Left cardiac atrium (tissue), 4 donors: Measurements from ENCODE around the gene AP5B1. TPM values are rescaled to one million over a fixed set of nuclear protein-coding genes. Genes with fewer than 3 reads are reported as not detected.
"Not testable (repeated sequence)": the region's sequence is repeated elsewhere in the genome, so short reads cannot be mapped to it uniquely, and the experiment has no call there.

Experiments
- ATAC-seq, 2 donors: fragments of 200-7000 bp; cut with Tn5 transposase; one replicate each; pipeline ENCODE4 v1.9.1; 2020; ENCODE audit warnings: mild to moderate bottlenecking in 2 of 2, moderate library complexity in 2 of 2
- DNase-seq: peaks from one replicate; pipeline ENCODE4 v3.0.0-alpha.2; 2020
- intact Hi-C, 2 donors: fragments of 100-400 bp; cut with DNase I; formaldehyde crosslinking; loops; one replicate each; pipeline versions ENCODE4 v1.14.1 to v1.15.1; 2022 to 2023
- total RNA-seq, 2 donors: library from RNA; stranded (reverse); fragmentation: NEBNext Ultra II Directional; extraction: Animal tissue kit (Norgen Biotek cat#: 25700); gene quantifications; one replicate each; pipeline ENCODE4 v1.2.1, GENCODE V29; 2021
- donor health status: DM: no; HTN: yes; CAD: no.
- donor health status: DM: no; HTN: yes; CAD: no; lungs with severe emphysema.
- donor health status: DM: yes; HTN: yes; CAD: no.
- donor health status: Dilated cardiomyopathy.

The AP5B1 gene
- total RNA-seq, 2 donors from 2014 or later, result 9.2 to 15.0 TPM

GRCh38 chr11:65741185-65741584 lies 39.6 kb downstream of the AP5B1 start:
- DNase-seq (no peak), ATAC-seq (no peak)
- intact Hi-C loops, result no loop called here

GRCh38 chr11:65739022-65739421 lies 41.8 kb downstream of the AP5B1 start:
- DNase-seq (no peak), ATAC-seq (no peak)
- intact Hi-C loops, result no loop called here

- intact Hi-C loops, result no loop called here
- DNase-seq (no peak), ATAC-seq (no peak)
Observed at GRCh38 chr11:65736810-65737209, 44.0 kb downstream of the AP5B1 start.

GRCh38 chr11:65735111-65735510 lies 45.7 kb downstream of the AP5B1 start:
- DNase-seq, ATAC-seq, intact Hi-C loops: not testable (repeated sequence)

- intact Hi-C loops, result no loop called here
- ATAC-seq (no peak), DNase-seq (no peak)
Observed at GRCh38 chr11:65730461-65730860, 50.3 kb downstream of the AP5B1 start.

- ATAC-seq (no peak), DNase-seq (no peak)
- intact Hi-C loops, result no loop called here
Observed at GRCh38 chr11:65727865-65728264, 52.9 kb downstream of the AP5B1 start.

GRCh38 chr11:65726660-65727059 lies 54.1 kb downstream of the AP5B1 start:
- intact Hi-C loops, result no loop called here
- ATAC-seq (no peak), DNase-seq (no peak)

Other genes with a start within 250 kb of the AP5B1 start
- 10 to 100 TPM; 85.6 to 96.2 TPM for gene LTBP3, start 222.6 kb downstream of the AP5B1 start, total RNA-seq
- gene ZNRD2, start 210.5 kb downstream of the AP5B1 start, total RNA-seq, result 10 to 100 TPM; 24.6 to 35.0 TPM
- gene FAM89B, start 208.4 kb downstream of the AP5B1 start, total RNA-seq, result 10 to 100 TPM; 33.5 to 34.5 TPM
- 10 to 100 TPM; 53.4 to 61.0 TPM for gene EHBP1L1, start 204.9 kb downstream of the AP5B1 start, total RNA-seq
- under 1 TPM; 0.31 to 0.53 TPM for gene KCNK7, start 185.2 kb downstream of the AP5B1 start, total RNA-seq
- gene MAP3K11, start 166.8 kb downstream of the AP5B1 start, total RNA-seq, result 10 to 100 TPM; 42.8 to 44.7 TPM
- gene PCNX3, start 165.2 kb downstream of the AP5B1 start, total RNA-seq, result 10 to 100 TPM; 15.1 to 16.7 TPM
- gene SIPA1, start 142.9 kb downstream of the AP5B1 start, total RNA-seq, result 10 to 100 TPM; 31.7 to 33.0 TPM
- gene RELA, start 118.1 kb downstream of the AP5B1 start, total RNA-seq, result 10 to 100 TPM; 36.1 to 56.2 TPM
- gene KAT5, start 68.7 kb downstream of the AP5B1 start, total RNA-seq, result 10 to 100 TPM; 46.6 to 47.3 TPM
- gene RNASEH2C, start 60.2 kb downstream of the AP5B1 start, total RNA-seq, result 10 to 100 TPM; 61.1 to 64.7 TPM
- not detected for gene OVOL1, start 6.1 kb upstream of the AP5B1 start, total RNA-seq
- gene SNX32, start 53.0 kb upstream of the AP5B1 start, total RNA-seq, result not detected
- 100 to 1,000 TPM; 439 to 554 TPM for gene CFL1, start 77.2 kb upstream of the AP5B1 start, total RNA-seq
- 10 to 100 TPM; 36.1 to 37.6 TPM for gene MUS81, start 79.5 kb upstream of the AP5B1 start, total RNA-seq
- gene EFEMP2, start 91.8 kb upstream of the AP5B1 start, total RNA-seq, result 100 to 1,000 TPM in 1 of 2 donors, 10 to 100 TPM in 1; 98.0 to 103 TPM
- gene CTSW, start 98.9 kb upstream of the AP5B1 start, total RNA-seq, result 1 to 10 TPM in 1 of 2 donors, under 1 TPM in 1; 0.99 to 2.7 TPM
- gene FIBP, start 107.5 kb upstream of the AP5B1 start, total RNA-seq, result 10 to 100 TPM; 37.8 to 44.3 TPM
- 10 to 100 TPM; 45.8 to 63.5 TPM for gene CCDC85B, start 109.7 kb upstream of the AP5B1 start, total RNA-seq
- 10 to 100 TPM in 1 of 2 donors, 1 to 10 TPM in 1; 1.3 to 11.1 TPM for gene FOSL1, start 119.4 kb upstream of the AP5B1 start, total RNA-seq
- gene C11orf68, start 138.1 kb upstream of the AP5B1 start, total RNA-seq, result 10 to 100 TPM; 29.9 to 31.8 TPM
- 10 to 100 TPM; 80.6 to 86.8 TPM for gene DRAP1, start 138.4 kb upstream of the AP5B1 start, total RNA-seq
- gene TSGA10IP, start 164.5 kb upstream of the AP5B1 start, total RNA-seq, result not detected
- 10 to 100 TPM; 31.2 to 31.6 TPM for gene SART1, start 180.8 kb upstream of the AP5B1 start, total RNA-seq
- 10 to 100 TPM; 20.7 to 25.1 TPM for gene EIF1AD, start 221.2 kb upstream of the AP5B1 start, total RNA-seq
- gene BANF1, start 221.5 kb upstream of the AP5B1 start, total RNA-seq, result 100 to 1,000 TPM; 186 to 209 TPM
- 1 to 10 TPM in 1 of 2 donors, under 1 TPM in 1; 0.91 to 2.6 TPM for gene CST6, start 231.0 kb upstream of the AP5B1 start, total RNA-seq
- under 1 TPM in 1 of 2 donors, not detected in 1; 0.26 TPM for gene CATSPER1, start 245.5 kb upstream of the AP5B1 start, total RNA-seq